DND-41 (cell line): ENCODE data around the gene FBLN1.

Source experiments
- CTCF ChIP-seq: IDR thresholded peaks from 2 replicates; pipeline ENCODE4 v1.5.1; 2012; ENCODE audit warnings: borderline replicate concordance, low read length, moderate library complexity, mild to moderate bottlenecking; ENCODE audit not compliant: poor library complexity, severe bottlenecking; ENCODE audit errors: extremely low read depth
- EZH2 ChIP-seq: IDR thresholded peaks from 3 replicates; pipeline ENCODE4 v1.6.1; 2012; ENCODE audit warnings: borderline replicate concordance, low read depth, mild to moderate bottlenecking, moderate library complexity, low read length, inconsistent platforms; ENCODE audit not compliant: severe bottlenecking

DNA sequence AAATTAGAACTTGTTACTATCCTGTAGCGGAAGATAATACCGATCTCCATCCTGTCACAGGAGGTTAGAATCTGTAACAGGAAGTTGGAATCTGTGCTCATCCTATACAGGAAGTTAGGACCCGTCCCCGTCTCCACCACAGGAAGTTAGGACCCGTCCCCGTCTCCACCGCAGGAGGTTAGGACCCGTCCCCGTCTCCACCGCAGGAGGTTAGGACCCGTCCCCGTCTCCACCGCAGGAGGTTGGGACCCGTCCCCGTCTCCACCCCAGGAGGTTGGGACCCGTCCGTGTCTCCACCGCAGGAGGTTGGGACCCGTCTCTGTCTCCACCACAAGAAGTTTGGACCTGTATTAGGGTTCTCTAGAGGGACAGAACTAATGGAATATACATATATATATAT lies 52.2 kb downstream of the FBLN1 start:
- TF ChIP-seq CTCF: no peak
- TF ChIP-seq EZH2: no peak
